SK-N-MC (cell line): ENCODE measurements around the gene RPL31.

Experiments used
- DNase-seq: peaks from one replicate; pipeline ENCODE4 v3.0.0-alpha.2; 2011; ENCODE audit warnings: low read depth, low spot score
- H3K27ac ChIP-seq: fragments of 200-600 bp; sonication (generic); 2 replicates; pipeline ENCODE4 v1.5.1; 2016; ENCODE audit warnings: mixed run types
- H3K36me3 ChIP-seq: fragments of 200-600 bp; sonication (generic); 2 replicates; pipeline ENCODE4 v1.6.1; 2017; ENCODE audit warnings: antibody characterized with exemption, low read length, mixed read lengths; ENCODE audit not compliant: insufficient read depth
- H3K4me3 ChIP-seq: fragments of 200-600 bp; sonication (generic); 2 replicates; pipeline ENCODE4 v1.5.1; 2016
- H3K9ac ChIP-seq: fragments of 200-600 bp; sonication (generic); 2 replicates; pipeline ENCODE4 v1.8.0; 2017; ENCODE audit warnings: mixed run types, mixed read lengths; ENCODE audit not compliant: insufficient read length
- H3K9me3 ChIP-seq: fragments of 200-600 bp; sonication (generic); 2 replicates; pipeline ENCODE4 v1.6.1; 2017; ENCODE audit warnings: low read depth, mild to moderate bottlenecking, antibody characterized with exemption, low read length, moderate library complexity, mixed read lengths
- EZH2 ChIP-seq: fragments of 200-600 bp; sonication (generic); IDR thresholded peaks from one replicate; pipeline ENCODE4 v1.6.1; 2017; ENCODE audit warnings: antibody characterized with exemption
- FOXP2 ChIP-seq: optimal IDR thresholded peaks from 2 replicates; pipeline ENCODE3; 2011; ENCODE audit warnings: mild to moderate bottlenecking, moderate library complexity; ENCODE audit not compliant: insufficient read depth; ENCODE audit errors: extremely low read length, control extremely low read depth
- POLR2AphosphoS5 ChIP-seq: IDR thresholded peaks from 2 replicates; pipeline ENCODE4 v1.6.1; 2012; ENCODE audit warnings: mild to moderate bottlenecking, low read depth, low read length, borderline replicate concordance

Gene RPL31

DNA sequence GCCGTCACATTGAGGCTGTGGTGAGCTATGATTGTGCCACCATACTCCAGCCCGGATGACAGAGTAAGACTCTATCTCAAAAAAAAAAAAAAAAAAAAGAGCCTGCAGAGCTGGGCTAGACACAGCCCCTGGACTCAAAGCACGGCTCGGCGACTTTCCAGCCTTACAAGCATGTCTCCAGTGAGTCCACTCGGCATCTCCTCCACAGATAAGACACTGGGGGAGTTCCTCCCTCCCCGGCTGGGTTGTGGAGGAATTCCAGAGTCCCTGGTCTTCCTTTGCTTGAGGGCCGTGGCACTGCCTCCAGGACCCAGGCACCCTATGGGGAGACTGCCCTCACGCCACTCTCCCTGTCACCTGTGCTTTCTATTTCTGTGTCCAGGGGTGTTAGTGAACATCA lies 30.9 kb upstream of the RPL31 start:
- TF ChIP-seq EZH2, result no peak
- no peak for TF ChIP-seq FOXP2
- no peak for TF ChIP-seq POLR2AphosphoS5

DNA sequence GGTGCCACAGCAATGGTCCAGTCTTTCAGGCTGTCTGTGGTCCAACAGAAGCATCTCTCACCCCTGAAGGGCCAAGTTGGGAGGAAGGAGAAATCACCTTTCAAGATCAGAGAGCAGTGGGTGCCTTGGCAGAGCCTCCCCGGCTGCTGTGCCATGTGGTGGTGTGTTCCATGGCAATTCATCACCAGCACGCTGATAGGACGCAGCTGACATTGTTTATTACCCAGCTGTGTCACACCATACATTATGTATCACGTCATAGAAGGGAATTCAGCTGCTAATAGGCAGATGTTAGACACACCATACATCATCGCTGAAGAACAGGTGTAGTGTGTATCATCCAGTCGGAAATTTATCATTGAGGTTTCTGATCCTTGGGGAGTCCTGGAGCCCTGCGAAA lies 29.6 kb upstream of the RPL31 start:
- no peak overlapping the region for H3K4me3 ChIP-seq
- H3K9ac ChIP-seq, result no peak overlapping the region
- H3K27ac ChIP-seq, result no peak overlapping the region
- no peaks in the 10 kb centered on the region for H3K9me3 ChIP-seq
- no peak for DNase-seq
- no peak for TF ChIP-seq FOXP2
- TF ChIP-seq POLR2AphosphoS5, result no peak
- no peak for TF ChIP-seq EZH2
- H3K36me3 ChIP-seq, result no peaks in the 10 kb centered on the region

More for the DNA sequence above, 30.9 kb upstream of the RPL31 start:
- Histone ChIP-seq H3K4me3 (no peak overlapping the region), H3K9ac (no peak overlapping the region), H3K36me3 (no peaks in the 10 kb centered on the region), H3K27ac (no peak overlapping the region), H3K9me3 (no peaks in the 10 kb centered on the region)
- DNase-seq, result no peak

DNA sequence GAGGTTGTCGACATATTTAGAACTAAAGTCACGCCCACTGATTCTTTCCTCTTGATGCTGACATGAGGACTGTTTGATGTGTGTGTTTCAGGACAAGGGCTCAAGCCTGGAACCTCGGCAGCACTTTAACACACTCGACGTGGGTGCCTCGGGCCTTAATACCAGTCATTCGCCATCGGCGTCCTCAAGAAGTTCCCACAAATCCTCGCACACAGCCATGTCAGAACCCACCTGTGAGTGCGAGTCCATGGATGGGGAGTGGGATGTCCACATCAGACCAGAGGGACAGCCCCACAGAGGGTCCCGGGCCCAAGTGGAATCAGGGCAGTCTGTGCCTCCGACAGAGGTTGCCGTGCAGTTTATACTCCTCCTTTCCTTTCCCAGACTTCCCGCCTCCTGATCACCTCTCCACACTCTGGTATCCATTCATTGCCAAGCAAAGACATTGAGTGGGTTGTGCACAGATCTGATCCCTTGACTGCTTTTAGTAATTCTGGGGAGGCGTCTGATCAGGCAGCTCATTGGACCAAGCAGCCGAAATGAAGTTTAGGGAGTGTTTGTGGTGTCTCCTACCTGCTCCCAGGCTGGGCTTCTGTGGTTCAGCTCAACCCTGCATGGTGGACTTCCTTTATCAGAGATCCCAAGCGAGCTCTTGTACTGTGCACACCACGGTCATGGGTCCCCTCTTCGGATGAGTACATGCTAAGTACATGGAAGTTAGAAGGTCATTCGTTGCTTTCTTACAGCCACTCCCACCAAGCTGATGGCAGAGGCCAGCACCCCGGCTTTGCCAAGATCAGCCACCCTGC lies 27.2 kb upstream of the RPL31 start:
- H3K9me3 ChIP-seq, result no peaks in the 10 kb centered on the region
- H3K27ac ChIP-seq, result no peak overlapping the region
- no peak for TF ChIP-seq EZH2
- TF ChIP-seq FOXP2, result no peak
- H3K36me3 ChIP-seq, result no peaks in the 10 kb centered on the region
- H3K4me3 ChIP-seq, result no peak overlapping the region
- no peak for DNase-seq
- no peak overlapping the region for H3K9ac ChIP-seq

DNA sequence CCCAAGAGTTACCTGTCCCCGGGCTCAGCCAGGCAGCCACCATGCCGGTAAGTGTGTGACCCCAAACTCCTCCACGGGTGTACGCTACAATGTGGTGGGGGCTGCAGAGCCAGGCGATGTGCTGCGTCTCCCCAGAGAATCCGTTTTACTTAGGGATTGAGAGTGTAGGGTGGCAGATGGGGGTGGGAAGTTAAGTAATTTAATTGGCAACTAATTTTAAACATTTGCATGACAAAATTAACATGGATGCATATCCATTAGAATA lies 26.6 kb upstream of the RPL31 start:
- Histone ChIP-seq H3K4me3 (no peak overlapping the region), H3K27ac (no peak overlapping the region), H3K9me3 (no peaks in the 10 kb centered on the region), H3K36me3 (no peaks in the 10 kb centered on the region), H3K9ac (no peak overlapping the region)
- no peak for DNase-seq
- TF ChIP-seq POLR2AphosphoS5 (no peak), EZH2 (no peak), FOXP2 (no peak)

DNA sequence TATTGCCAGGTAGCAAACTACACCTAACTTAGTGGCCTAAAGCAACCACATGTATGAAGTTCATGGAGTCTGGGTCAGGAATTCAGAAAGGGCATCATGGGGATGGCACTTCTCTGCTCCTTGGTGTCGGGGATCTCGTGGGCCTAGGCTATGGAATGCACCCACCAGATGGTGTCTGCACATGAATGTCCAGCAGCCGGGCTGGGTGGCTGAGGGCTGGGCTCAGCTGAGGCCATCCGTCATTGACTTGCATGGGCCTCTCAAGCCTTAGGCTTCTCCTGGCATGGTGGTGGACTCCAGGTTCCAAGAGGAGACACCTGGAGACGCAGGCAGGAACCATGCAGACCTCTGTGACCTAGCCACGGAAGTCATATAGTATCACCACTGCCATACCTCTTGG lies 26.0 kb upstream of the RPL31 start:
- Histone ChIP-seq H3K9ac (no peak overlapping the region), H3K4me3 (no peak overlapping the region), H3K9me3 (no peaks in the 10 kb centered on the region), H3K27ac (no peak overlapping the region), H3K36me3 (no peaks in the 10 kb centered on the region)
- DNase-seq, result no peak
- TF ChIP-seq EZH2 (no peak), FOXP2 (no peak), POLR2AphosphoS5 (no peak)

DNA sequence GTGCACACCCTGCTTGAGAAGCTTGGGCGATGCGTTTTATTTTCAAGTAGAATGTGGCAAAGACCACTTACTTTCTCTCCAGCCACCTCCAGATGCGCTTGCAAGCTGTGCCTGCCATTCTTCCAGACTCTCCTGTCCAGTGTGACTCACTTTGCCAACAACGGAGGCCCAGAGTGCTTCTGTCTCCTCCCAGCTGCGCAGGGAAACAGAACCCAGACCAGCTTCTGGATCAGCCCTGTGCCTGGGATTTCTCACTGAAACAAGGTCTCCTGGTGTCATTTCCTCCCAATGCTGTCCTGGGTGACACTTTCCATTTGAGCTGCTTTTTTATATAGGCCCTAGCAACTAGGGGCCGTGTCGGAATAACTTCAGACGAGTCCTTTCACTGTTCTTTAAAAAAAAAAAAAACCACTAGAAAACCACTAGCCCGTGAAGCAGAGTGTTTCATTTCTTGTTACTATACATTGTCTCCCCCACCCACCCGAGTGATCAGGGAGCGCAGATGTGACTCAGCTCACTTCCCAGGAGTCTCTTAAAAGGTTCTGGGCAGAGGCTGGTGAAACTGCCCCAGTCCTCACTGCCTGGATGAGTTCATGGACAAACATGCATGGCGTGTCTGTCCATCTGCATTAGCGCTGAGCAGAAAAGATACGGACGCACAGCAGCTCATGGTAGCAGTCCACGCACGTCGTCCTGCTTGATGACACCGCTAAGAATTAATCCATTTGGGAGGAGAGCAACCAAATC lies 25.3 kb upstream of the RPL31 start:
- Histone ChIP-seq H3K9ac (no peak overlapping the region), H3K27ac (no peak overlapping the region), H3K4me3 (no peak overlapping the region), H3K36me3 (no peaks in the 10 kb centered on the region), H3K9me3 (no peaks in the 10 kb centered on the region)
- TF ChIP-seq EZH2 (no peak), FOXP2 (no peak), POLR2AphosphoS5 (no peak)
- DNase-seq, result no peak

DNA sequence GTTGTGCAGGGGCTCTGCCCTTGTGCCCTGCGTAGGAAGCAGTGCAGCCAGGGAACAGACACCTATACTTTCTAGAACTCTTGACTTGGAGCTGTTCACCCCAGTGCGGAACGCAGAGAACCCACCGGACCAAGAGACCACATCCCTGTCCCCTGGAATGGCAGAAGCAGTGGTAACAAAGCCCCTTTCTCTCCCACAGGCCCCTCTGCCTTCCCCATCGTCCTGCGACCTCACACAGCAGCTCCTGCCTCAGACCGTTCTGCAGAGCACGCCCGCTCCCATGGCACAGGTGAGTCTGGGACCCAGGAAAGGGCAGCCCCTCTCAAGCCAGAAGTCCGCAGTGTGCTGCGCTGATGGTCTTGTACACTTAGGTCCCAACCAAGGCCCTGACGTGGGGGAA lies 24.6 kb upstream of the RPL31 start:
- no peak overlapping the region for H3K9ac ChIP-seq
- no peaks in the 10 kb centered on the region for H3K9me3 ChIP-seq
- no peak overlapping the region for H3K27ac ChIP-seq
- H3K36me3 ChIP-seq, result no peaks in the 10 kb centered on the region
- DNase-seq, result no peak
- H3K4me3 ChIP-seq, result no peak overlapping the region
- TF ChIP-seq EZH2, result no peak
- no peak for TF ChIP-seq FOXP2
- no peak for TF ChIP-seq POLR2AphosphoS5

DNA sequence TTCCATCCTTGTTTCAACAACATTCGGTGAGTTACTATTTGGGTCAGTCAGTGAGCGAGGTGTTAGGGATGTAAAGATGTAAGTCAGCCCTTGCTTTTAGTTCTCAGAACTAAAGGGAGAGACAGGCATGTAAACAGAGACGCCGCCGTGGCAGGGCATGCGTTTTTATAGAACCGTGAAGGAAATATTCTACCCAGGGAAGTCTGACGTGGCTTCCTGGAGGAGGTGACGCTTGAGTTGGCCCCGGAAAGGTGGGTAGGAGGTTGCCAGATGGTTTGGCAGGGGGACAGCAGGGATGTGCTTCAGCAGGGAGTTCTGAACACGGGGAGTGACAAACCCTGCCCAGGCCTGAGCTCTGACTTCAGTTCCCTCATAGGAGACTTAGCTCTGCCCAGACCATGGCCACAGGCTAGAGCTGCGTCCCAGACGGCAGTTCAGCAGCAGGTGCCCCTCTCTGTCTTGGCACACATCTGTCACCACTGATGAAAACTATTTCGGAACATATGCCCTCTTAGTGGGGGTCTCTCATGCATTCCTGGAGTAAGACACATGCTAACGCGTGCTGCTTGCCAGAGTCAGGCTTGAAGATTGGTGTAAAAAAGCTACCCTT lies 23.4 kb upstream of the RPL31 start:
- Histone ChIP-seq H3K36me3 (no peaks in the 10 kb centered on the region), H3K4me3 (no peak overlapping the region), H3K27ac (no peak overlapping the region), H3K9me3 (no peaks in the 10 kb centered on the region), H3K9ac (no peak overlapping the region)
- DNase-seq, result no peak
- TF ChIP-seq FOXP2, result no peak
- no peak for TF ChIP-seq EZH2
- no peak for TF ChIP-seq POLR2AphosphoS5
